ENCODE measurements around the gene SYCE3.

The SYCE3 gene

DNA sequence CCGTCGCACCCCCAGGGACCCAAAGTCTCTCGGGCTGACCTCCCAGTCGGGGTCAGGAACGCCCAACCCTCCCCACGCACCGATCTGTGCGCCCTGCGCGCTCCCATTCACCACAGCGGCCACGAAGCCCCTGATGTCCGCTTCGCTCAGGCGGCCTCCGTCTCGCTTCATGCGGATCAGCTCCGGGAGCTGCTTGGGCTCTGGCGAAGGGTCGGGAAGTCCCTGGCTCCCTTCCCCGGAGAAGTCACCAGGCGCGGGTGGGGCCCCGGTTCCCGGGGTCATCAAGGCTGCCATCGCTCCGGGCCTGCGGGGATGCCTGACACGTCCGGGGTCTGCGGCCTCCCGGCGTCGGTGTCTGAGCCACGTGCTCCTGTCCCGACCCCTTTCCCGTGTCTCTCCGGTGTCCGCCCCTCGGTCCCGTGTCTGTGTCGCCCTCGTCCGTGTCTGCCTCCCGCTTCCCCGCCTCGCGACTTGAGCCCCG is 33.3 kb downstream of the SYCE3 start:
- no peak for DNase-seq (ENCODE audit: extremely low read depth, insufficient read length)
- peak overlapping the region; percentile 90 for H3K4me3 ChIP-seq (replicated peaks; ENCODE audit: low read depth, low read length)
- H3K36me3 ChIP-seq (ENCODE audit: control insufficient read depth, insufficient read depth, low read length) = no peaks in the 10 kb centered on the region
- H3K27me3 ChIP-seq (replicated peaks; ENCODE audit: control insufficient read depth, insufficient read depth, low read length) = no peaks in the 10 kb centered on the region
- TF ChIP-seq, protein P1, sequence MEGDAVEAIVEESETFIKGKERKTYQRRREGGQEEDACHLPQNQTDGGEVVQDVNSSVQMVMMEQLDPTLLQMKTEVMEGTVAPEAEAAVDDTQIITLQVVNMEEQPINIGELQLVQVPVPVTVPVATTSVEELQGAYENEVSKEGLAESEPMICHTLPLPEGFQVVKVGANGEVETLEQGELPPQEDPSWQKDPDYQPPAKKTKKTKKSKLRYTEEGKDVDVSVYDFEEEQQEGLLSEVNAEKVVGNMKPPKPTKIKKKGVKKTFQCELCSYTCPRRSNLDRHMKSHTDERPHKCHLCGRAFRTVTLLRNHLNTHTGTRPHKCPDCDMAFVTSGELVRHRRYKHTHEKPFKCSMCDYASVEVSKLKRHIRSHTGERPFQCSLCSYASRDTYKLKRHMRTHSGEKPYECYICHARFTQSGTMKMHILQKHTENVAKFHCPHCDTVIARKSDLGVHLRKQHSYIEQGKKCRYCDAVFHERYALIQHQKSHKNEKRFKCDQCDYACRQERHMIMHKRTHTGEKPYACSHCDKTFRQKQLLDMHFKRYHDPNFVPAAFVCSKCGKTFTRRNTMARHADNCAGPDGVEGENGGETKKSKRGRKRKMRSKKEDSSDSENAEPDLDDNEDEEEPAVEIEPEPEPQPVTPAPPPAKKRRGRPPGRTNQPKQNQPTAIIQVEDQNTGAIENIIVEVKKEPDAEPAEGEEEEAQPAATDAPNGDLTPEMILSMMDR (IDR thresholded peaks at IDR 0.05; ENCODE audit: insufficient read depth, low read length, poor library complexity, severe bottlenecking) = no peak

DNA sequence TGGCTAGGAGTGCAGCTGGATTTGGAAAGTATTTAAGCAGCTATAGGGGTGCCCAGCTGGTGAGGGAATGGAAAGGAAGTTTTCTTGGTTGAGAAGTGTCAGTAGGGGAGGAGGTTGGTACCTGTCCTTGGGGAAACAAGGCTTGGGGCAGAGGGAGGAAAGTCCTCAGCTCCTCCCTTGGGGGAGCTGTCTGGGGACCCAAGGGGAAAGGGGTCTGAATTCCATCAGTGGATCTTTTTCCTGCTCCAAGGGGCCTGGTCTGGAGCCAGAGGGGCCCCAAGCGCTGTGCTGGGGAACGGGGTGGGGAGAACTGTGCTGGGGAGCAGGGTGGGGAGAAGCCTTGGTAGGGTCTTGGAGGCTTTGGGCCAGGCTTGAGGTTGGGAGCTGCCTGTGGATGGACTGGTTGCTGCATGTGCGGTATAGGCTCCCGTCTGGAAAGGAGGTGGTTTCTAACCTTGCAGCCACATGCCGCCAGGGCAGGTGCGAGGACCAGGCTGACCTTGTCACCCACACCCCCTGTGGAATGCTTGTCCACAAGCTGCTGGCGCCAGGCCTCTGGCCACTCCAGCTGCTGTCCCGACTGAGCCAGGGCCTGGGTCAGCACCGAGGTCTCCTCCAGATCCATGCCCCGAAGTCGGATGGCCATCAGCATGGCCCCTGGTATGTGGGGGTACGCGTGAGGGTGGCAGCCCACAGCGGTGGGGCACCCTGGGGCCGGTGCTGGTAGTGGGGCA is 33.9 kb downstream of the SYCE3 start:
- Histone ChIP-seq H3K4me3 (replicated peaks; ENCODE audit: low read depth, low read length) (peak overlapping the region; percentile 90), H3K27me3 (replicated peaks; ENCODE audit: control insufficient read depth, insufficient read depth, low read length) (no peaks in the 10 kb centered on the region), H3K36me3 (ENCODE audit: control insufficient read depth, insufficient read depth, low read length) (peaks cover 5% of the 10 kb centered on the region)

DNA sequence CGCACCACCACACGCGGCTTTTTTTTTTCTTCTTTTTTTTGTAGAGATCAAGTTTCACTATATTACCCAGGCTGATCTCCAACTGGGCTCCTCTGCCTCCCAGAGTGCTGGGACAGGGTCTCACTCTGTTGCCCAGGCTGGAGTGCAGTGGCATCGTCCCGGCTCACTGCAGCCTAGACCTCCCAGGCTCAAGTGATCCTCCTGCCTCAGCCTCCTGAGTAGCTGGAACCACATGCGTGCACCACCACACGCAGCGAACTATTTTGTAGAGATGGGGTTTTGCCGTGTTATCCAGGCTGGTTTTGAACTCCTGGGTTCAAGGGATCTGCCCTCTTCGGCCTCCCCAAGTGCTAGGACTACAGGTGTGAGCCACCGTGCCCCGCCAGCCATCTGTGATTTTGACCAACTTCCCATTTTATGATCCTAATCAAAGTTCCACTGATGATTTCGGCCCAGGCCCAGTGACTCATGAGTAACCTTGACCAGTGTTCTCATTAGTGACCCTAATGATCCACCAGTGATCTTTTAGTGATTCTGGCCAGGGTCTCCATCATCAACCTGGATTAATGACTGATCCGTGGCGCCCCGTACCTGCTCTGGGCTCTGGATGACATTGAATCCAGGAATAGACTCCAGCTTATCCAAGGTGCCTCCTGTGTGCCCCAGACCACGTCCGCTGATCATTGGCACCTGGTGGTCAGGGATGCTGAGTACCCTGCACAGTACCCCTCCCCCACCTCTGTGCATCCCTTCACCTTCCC is 34.6 kb downstream of the SYCE3 start:
- H3K4me3 ChIP-seq (replicated peaks; ENCODE audit: low read depth, low read length) = no peak overlapping the region
- TF ChIP-seq, protein P1 (IDR thresholded peaks at IDR 0.05; ENCODE audit: insufficient read depth, low read length, poor library complexity, severe bottlenecking) = no peak
- peaks cover 12% of the 10 kb centered on the region for H3K36me3 ChIP-seq (ENCODE audit: control insufficient read depth, insufficient read depth, low read length)
- DNase-seq (ENCODE audit: extremely low read depth, insufficient read length) = peak; percentile 19
- H3K27me3 ChIP-seq (replicated peaks; ENCODE audit: control insufficient read depth, insufficient read depth, low read length) = no peaks in the 10 kb centered on the region

More for the DNA sequence above, 33.9 kb downstream of the SYCE3 start:
- peak; percentile 54 for DNase-seq (ENCODE audit: extremely low read depth, insufficient read length)
- TF ChIP-seq, protein P1 (IDR thresholded peaks at IDR 0.05; ENCODE audit: insufficient read depth, low read length, poor library complexity, severe bottlenecking) = no peak

DNA sequence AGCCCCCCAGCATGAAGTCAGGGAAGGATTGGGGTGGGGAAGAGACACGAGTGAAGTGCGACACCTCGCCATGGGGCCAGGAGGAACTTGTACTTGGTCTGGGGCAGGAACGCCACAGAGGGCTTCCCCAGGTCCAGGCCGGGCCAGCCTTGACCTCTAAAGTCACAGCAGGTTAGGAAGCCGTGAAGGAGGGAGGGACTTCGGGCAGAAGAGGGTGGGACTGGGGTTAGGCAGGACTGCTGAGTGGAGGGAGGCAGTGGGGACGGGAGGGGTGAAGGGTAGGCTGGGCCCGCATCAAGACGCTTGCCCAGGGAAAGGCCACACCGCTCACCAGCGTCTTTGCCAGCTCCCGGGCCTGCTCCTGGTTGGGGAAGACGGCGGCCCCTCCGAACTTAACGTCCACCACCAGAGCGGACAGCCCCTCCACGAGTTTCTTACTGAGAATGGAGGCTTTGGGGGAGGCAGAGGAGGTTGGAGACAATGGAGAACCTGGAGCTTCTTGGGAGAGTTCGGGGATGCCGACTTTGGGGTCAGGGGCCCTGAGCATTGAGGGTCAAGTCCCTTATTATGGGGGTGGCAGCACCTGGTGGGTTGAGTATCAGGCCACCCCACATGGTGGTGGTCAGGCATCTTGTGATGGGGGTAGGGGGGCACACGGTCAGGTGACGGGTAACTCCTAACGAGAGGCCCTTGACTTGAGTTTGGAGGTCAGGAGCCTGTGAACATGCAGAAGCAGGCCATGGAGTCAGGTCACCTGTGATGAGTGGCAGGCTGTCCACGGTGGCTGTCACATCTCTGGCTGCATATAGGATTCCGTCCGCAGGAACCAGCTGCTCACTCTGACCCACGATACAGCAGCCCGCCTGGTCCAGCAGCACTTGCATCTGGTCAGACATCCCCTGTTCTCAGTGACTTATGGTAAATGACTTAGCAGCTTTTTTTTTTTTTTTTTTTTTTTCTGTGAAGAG is 35.6 kb downstream of the SYCE3 start:
- H3K27me3 ChIP-seq (replicated peaks; ENCODE audit: control insufficient read depth, insufficient read depth, low read length) = no peaks in the 10 kb centered on the region
- DNase-seq (ENCODE audit: extremely low read depth, insufficient read length) = peak; percentile 80
- TF ChIP-seq, protein P1 (IDR thresholded peaks at IDR 0.05; ENCODE audit: insufficient read depth, low read length, poor library complexity, severe bottlenecking) = no peak

DNA sequence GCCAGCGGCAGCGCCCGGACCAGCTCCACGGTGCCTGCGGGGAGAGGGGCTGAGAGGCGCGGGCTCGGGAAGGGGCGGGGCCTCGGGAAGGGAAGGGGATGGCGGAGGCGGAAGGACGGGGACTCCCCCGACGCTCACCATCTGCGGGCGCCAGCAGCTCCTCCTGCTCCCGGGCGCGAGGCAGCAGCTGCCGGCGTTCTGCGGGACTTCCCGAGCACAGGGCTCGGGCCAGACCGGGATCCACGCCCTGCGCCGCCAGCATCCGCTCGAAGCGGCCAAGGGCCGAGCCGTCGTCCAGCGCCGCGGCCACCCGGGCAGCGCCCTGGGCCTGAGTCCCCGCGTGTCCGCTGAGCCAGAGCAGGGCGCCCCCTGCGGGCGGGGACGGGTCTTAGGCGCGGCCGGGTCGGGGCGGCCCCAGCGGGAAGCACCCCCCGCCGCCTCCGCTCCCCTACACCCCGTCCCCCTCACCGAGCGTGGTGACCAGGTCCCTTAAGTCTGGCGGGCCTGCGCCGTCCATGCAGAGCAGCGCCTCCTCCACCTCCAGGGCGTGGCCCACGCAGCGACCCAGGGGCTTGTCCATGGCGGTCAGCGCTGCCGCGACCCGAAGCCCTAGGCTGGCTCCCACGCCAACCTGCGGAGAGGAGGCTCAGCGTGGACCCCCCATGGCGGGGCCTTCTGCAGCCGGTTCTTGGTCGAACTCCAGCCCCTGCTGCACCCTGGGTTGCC is 36.4 kb downstream of the SYCE3 start:
- peak overlapping the region; percentile 78 for H3K4me3 ChIP-seq (replicated peaks; ENCODE audit: low read depth, low read length)
- peak; percentile 91 for DNase-seq (ENCODE audit: extremely low read depth, insufficient read length)

More for the DNA sequence above, 35.6 kb downstream of the SYCE3 start:
- peaks cover 21% of the 10 kb centered on the region for H3K36me3 ChIP-seq (ENCODE audit: control insufficient read depth, insufficient read depth, low read length)
- peak overlapping the region; percentile 78 for H3K4me3 ChIP-seq (replicated peaks; ENCODE audit: low read depth, low read length)

More for the DNA sequence above, 36.4 kb downstream of the SYCE3 start:
- TF ChIP-seq, protein P1 (IDR thresholded peaks at IDR 0.05; ENCODE audit: insufficient read depth, low read length, poor library complexity, severe bottlenecking) = peak; percentile 27
- Histone ChIP-seq H3K36me3 (ENCODE audit: control insufficient read depth, insufficient read depth, low read length) (peaks cover 27% of the 10 kb centered on the region), H3K27me3 (replicated peaks; ENCODE audit: control insufficient read depth, insufficient read depth, low read length) (no peaks in the 10 kb centered on the region)

All from GM06990 (cell line).